GM19397 (cell line): ENCODE results near the gene EPHA6.
A peak's percentile ranks its signal among the peaks of the same experiment; 100 is the strongest.

ENCODE experiments used
- ATAC-seq: cut with Tn5 transposase; IDR thresholded peaks from one replicate; pipeline ENCODE4 v1.9.1; 2021; ENCODE audit warnings: mild to moderate bottlenecking, moderate library complexity; ENCODE audit not compliant: unreplicated experiment

The EPHA6 gene

GRCh38 chr3:97764407-97765238 is 950.2 kb downstream of the EPHA6 start, which contains the start of gene ARL6:
TSS of gene ARL6 (plus strand) at chr3:97764758. CDS start at chr3:97768108, 3,350 bp downstream.
- peak; percentile 97 for ATAC-seq

GRCh38 chr3:97765336-97765735 is 950.9 kb downstream of the EPHA6 start:
- no peak for ATAC-seq

GRCh38 chr3:97772926-97773325 is 958.5 kb downstream of the EPHA6 start:
- no peak for ATAC-seq

- no peak for ATAC-seq
Measured at GRCh38 chr3:97778152-97778551, 963.8 kb downstream of the EPHA6 start.

- ATAC-seq = peak; percentile 71
Measured at GRCh38 chr3:97793420-97794019, 979.1 kb downstream of the EPHA6 start.

- no peak for ATAC-seq
Measured at GRCh38 chr3:97795951-97796350, 981.6 kb downstream of the EPHA6 start.
